Astrocyte of the spinal cord (primary cell): Measurements from ENCODE around the gene ITGA6.

Experiments used
- DNase-seq: peaks from one replicate; pipeline ENCODE4 v3.0.0; 2011; ENCODE audit warnings: low read depth, low spot score
- H3K4me3 ChIP-seq: 2 replicates; pipeline ENCODE4 v1.5.1; 2011; ENCODE audit warnings: low read depth, mild to moderate bottlenecking, low read length, moderate library complexity
- CTCF ChIP-seq: IDR thresholded peaks from 2 replicates; pipeline ENCODE4 v1.5.1; 2012; ENCODE audit warnings: low read depth, mild to moderate bottlenecking, low read length, inconsistent platforms
- in situ Hi-C: cut with HindIII; loops from 2 replicates; pipeline ENCODE4 v1.10.0; 2017; ENCODE audit warnings: low sequenced_read_pairs

ITGA6 gene

GRCh38 chr2:172480301-172481218 is 53.2 kb downstream of the ITGA6 start:
- H3K4me3 ChIP-seq: no peak overlapping the region
- no peak for TF ChIP-seq CTCF
- DNase-seq: peak; percentile 26
- in situ Hi-C loops: no loop called here

GRCh38 chr2:172481507-172482262 is 54.3 kb downstream of the ITGA6 start:
- TF ChIP-seq CTCF: peak; percentile 19

GRCh38 chr2:172484253-172484652 is 56.9 kb downstream of the ITGA6 start:
- DNase-seq: peak; percentile 41
- no peak overlapping the region for H3K4me3 ChIP-seq
- in situ Hi-C loops: no loop called here
- peak; percentile 40 for TF ChIP-seq CTCF

More at GRCh38 chr2:172481507-172482262, 54.3 kb downstream of the ITGA6 start:
- DNase-seq: no peak
- no peak overlapping the region for H3K4me3 ChIP-seq
- in situ Hi-C loops: no loop called here

GRCh38 chr2:172484706-172485105 is 57.3 kb downstream of the ITGA6 start:
- no peak for TF ChIP-seq CTCF

GRCh38 chr2:172488556-172488955 is 61.2 kb downstream of the ITGA6 start:
- DNase-seq: no peak
- H3K4me3 ChIP-seq: no peak overlapping the region
- TF ChIP-seq CTCF: no peak
- in situ Hi-C loops: no loop called here

More at GRCh38 chr2:172484706-172485105, 57.3 kb downstream of the ITGA6 start:
- in situ Hi-C loops: no loop called here
- no peak for DNase-seq
- H3K4me3 ChIP-seq: no peak overlapping the region

- no peak overlapping the region for H3K4me3 ChIP-seq
- in situ Hi-C loops: no loop called here
- DNase-seq: no peak
- TF ChIP-seq CTCF: no peak
These were observed 62.3 kb downstream of the ITGA6 start for GRCh38 chr2:172489681-172490080.
